Left ventricle myocardium inferior (tissue), 1 donor: Measurements from ENCODE around the gene RIPK3. TPM values are rescaled to one million over a fixed set of nuclear protein-coding genes. Genes with fewer than 3 reads are reported as not detected.
A peak's percentile ranks its signal among the peaks of the same experiment; 100 is the strongest.

Experiments used
- DNase-seq: peaks from one replicate; pipeline ENCODE4 v3.0.0-alpha.2; 2020
- H3K27ac ChIP-seq: fragments of 200-600 bp; replicated peaks from 2 replicates; pipeline ENCODE4 v1.8.0; 2021
- H3K27me3 ChIP-seq: fragments of 200-600 bp; 2 replicates; pipeline ENCODE4 v1.8.0; 2021; ENCODE audit warnings: low read depth
- H3K36me3 ChIP-seq: fragments of 200-600 bp; 2 replicates; pipeline ENCODE4 v1.8.0; 2021
- H3K4me1 ChIP-seq: fragments of 200-600 bp; 2 replicates; pipeline ENCODE4 v1.8.0; 2021
- H3K4me3 ChIP-seq: fragments of 200-600 bp; 2 replicates; pipeline ENCODE4 v1.8.0; 2021; ENCODE audit warnings: mild to moderate bottlenecking, moderate library complexity
- H3K9me3 ChIP-seq: fragments of 200-600 bp; replicated peaks from 2 replicates; pipeline ENCODE4 v1.8.0; 2021
- CTCF ChIP-seq: fragments of 200-600 bp; IDR thresholded peaks from 2 replicates; pipeline ENCODE4 v1.8.0; 2021; ENCODE audit warnings: antibody characterized with exemption, mild to moderate bottlenecking, borderline replicate concordance
- intact Hi-C: fragments of 100-400 bp; cut with micrococcal nuclease; formaldehyde crosslinking; loops from one replicate; pipeline ENCODE4 v1.11.0; 2022
- total RNA-seq: library from RNA; stranded (reverse); fragmentation: NEBNext Ultra II Directional; extraction: Animal tissue kit (Norgen Biotek cat#: 25700); gene quantifications from one replicate; pipeline ENCODE4 v1.2.1, GENCODE V29; 2021
- donor health status: DM: no; HTN: yes; CAD: no; lungs with severe emphysema.

RIPK3 gene
- total RNA-seq, 1 donor from 2014 or later, result 3.6 TPM

GRCh38 chr14:24365600-24366412 is 26.0 kb upstream of the RIPK3 start:
- H3K27me3 ChIP-seq, result peaks cover 55% of the 10 kb centered on the region
- peaks cover 42% of the 10 kb centered on the region for H3K4me1 ChIP-seq

GRCh38 chr14:24364841-24365240 is 25.1 kb upstream of the RIPK3 start:
- TF ChIP-seq CTCF, result no peak
- peaks cover 54% of the 10 kb centered on the region for H3K27me3 ChIP-seq
- H3K36me3 ChIP-seq, result no peaks in the 10 kb centered on the region
- intact Hi-C loops, result loop anchor here (5.0 kb wide), 1 partner anchor 67 kb away; no protein-coding TSS in a partner anchor
- no peaks in the 10 kb centered on the region for H3K9me3 ChIP-seq
- no peak for DNase-seq
- H3K27ac ChIP-seq, result peak overlapping the region; percentile 93
- H3K4me3 ChIP-seq, result no peak overlapping the region
- peaks cover 42% of the 10 kb centered on the region for H3K4me1 ChIP-seq

More at GRCh38 chr14:24365600-24366412, 26.0 kb upstream of the RIPK3 start:
- TF ChIP-seq CTCF, result peak; percentile 86
- intact Hi-C loops, result loop anchor here (5.0 kb wide), 1 partner anchor 66 kb away; no protein-coding TSS in a partner anchor
- Histone ChIP-seq H3K36me3 (no peaks in the 10 kb centered on the region), H3K27ac (peak overlapping the region; percentile 93), H3K4me3 (peak overlapping the region; percentile 70), H3K9me3 (no peaks in the 10 kb centered on the region)
- DNase-seq, result peak; percentile 86

GRCh38 chr14:24363401-24363800 is 23.6 kb upstream of the RIPK3 start:
- Histone ChIP-seq H3K9me3 (no peaks in the 10 kb centered on the region), H3K4me3 (no peak overlapping the region), H3K27me3 (peaks cover 40% of the 10 kb centered on the region), H3K36me3 (no peaks in the 10 kb centered on the region), H3K27ac (no peak overlapping the region), H3K4me1 (peaks cover 34% of the 10 kb centered on the region)
- intact Hi-C loops, result no loop called here
- no peak for DNase-seq
- TF ChIP-seq CTCF, result no peak

- Histone ChIP-seq H3K9me3 (no peaks in the 10 kb centered on the region), H3K27ac (no peak overlapping the region), H3K36me3 (no peaks in the 10 kb centered on the region), H3K4me3 (no peak overlapping the region), H3K4me1 (peaks cover 26% of the 10 kb centered on the region), H3K27me3 (peaks cover 37% of the 10 kb centered on the region)
- no peak for DNase-seq
- intact Hi-C loops, result no loop called here
- TF ChIP-seq CTCF, result no peak
Measured at GRCh38 chr14:24362241-24362960, 22.6 kb upstream of the RIPK3 start.

- no peak for DNase-seq
- peaks cover 15% of the 10 kb centered on the region for H3K4me1 ChIP-seq
- H3K27ac ChIP-seq, result no peak overlapping the region
- H3K36me3 ChIP-seq, result no peaks in the 10 kb centered on the region
- H3K27me3 ChIP-seq, result peaks cover 29% of the 10 kb centered on the region
- no peak for TF ChIP-seq CTCF
- no peak overlapping the region for H3K4me3 ChIP-seq
- H3K9me3 ChIP-seq, result no peaks in the 10 kb centered on the region
- intact Hi-C loops, result no loop called here
Measured at GRCh38 chr14:24361326-24361725, 21.5 kb upstream of the RIPK3 start.
